Ovary (tissue), 3 donors: ENCODE data around the gene FGF8.

Source experiments
- CTCF ChIP-seq, 3 donors: fragments of 450-650 bp in 2 of 3; fragments of 200-600 bp in 1 of 3; IDR thresholded peaks; one replicate each; pipeline versions ENCODE4 v1.5.1 to v1.8.0; 2016 to 2022; ENCODE audit warnings: antibody characterized with exemption in 3 of 3, mild to moderate bottlenecking in 1 of 3
- EP300 ChIP-seq: sonication (generic); formaldehyde crosslinking; IDR thresholded peaks from one replicate; pipeline ENCODE4 v1.6.1; 2017; ENCODE audit warnings: antibody characterized with exemption
- POLR2A ChIP-seq: fragments of 450-650 bp; IDR thresholded peaks from one replicate; pipeline ENCODE4 v1.6.1; 2017; ENCODE audit warnings: antibody characterized with exemption, mild to moderate bottlenecking, moderate library complexity
- donor health status: DM: no; HTN: no; CAD: no.

- TF ChIP-seq EP300 (no peak), CTCF (IDR thresholded peaks at IDR 0.05) (no peak), POLR2A (no peak)
Measured at GRCh38 chr10:101766306-101766705, 9.6 kb downstream of the FGF8 start.
